HepG2 (cell line): ENCODE measurements around the gene FGA. TPM values are rescaled to one million over a fixed set of nuclear protein-coding genes. Genes with fewer than 3 reads are reported as not detected.
A peak's percentile ranks its signal among the peaks of the same experiment; 100 is the strongest.

ENCODE experiments used
- ATAC-seq: fragments of 200-7000 bp; cut with Tn5 transposase; 3 replicates; pipeline ENCODE4 v1.9.1; 2020; ENCODE audit warnings: mild to moderate bottlenecking, moderate library complexity
- BruUV-seq: library from RNA; stranded (reverse); fragments of 400-500 nt; replicated peaks from 2 replicates; lab custom pipeline; 2021; lab: Mats Ljungman, UMichigan
- CTCF ChIA-PET: fragments of 300-600 bp; formaldehyde crosslinking; extraction: SDS; loops from one replicate; lab custom pipeline; 2021; ENCODE audit warnings: low total read pairs, inconsistent platforms, low intra/inter-chr PET ratio; lab: Yijun Ruan, JAX
- POLR2A ChIA-PET: fragments of 350-600 bp; sonication (Branson Sonifier 250); formaldehyde crosslinking; loops from one replicate; lab custom pipeline; 2020; ENCODE audit warnings: antibody characterized with exemption, inconsistent platforms; lab: Yijun Ruan, JAX
- DNase-seq: peaks from one replicate; pipeline ENCODE4 v3.0.0-alpha.2; 2015; ENCODE audit warnings: low spot score
- FAIRE-seq: peaks from 3 replicates; lab custom pipeline; 2011; peaks lifted over from hg19 to GRCh38; lab: Jason Lieb, UNC
- H2AFZ ChIP-seq: one replicate; pipeline ENCODE4 v1.6.1; 2011; ENCODE audit warnings: low read length, inconsistent platforms
- H3K27ac ChIP-seq: fragments of 300-600 bp; 3 replicates; pipeline ENCODE4 v1.8.0; 2011; ENCODE audit warnings: mixed run types, mild to moderate bottlenecking, mixed read lengths, low read length, inconsistent platforms; ENCODE audit not compliant: insufficient read depth; ENCODE audit errors: extremely low read length
- H3K27me3 ChIP-seq, 2 experiments: fragments of 200-600 bp in 1 of 2; 2 replicates in 1 of 2; 3 replicates in 1 of 2; pipeline versions ENCODE4 v1.6.0 to v1.8.0; 2011; ENCODE audit warnings: low read length in 2 of 2, mild to moderate bottlenecking in 2 of 2, moderate library complexity in 2 of 2, inconsistent platforms in 1 of 2; ENCODE audit not compliant: insufficient read depth in 2 of 2, control insufficient read depth in 1 of 2
- H3K36me3 ChIP-seq, 2 experiments: fragments of 200-600 bp in 1 of 2; replicated peaks in 1 of 2; 2 replicates in 1 of 2; 3 replicates in 1 of 2; pipeline versions ENCODE4 v1.5.1 to v1.8.0; 2011; ENCODE audit warnings: low read length in 2 of 2, inconsistent platforms in 1 of 2; ENCODE audit not compliant: insufficient read depth in 2 of 2, control insufficient read depth in 1 of 2
- H3K4me1 ChIP-seq: 2 replicates; pipeline ENCODE4 v1.5.1; 2012; ENCODE audit warnings: low read length, inconsistent platforms; ENCODE audit not compliant: insufficient read depth
- H3K4me2 ChIP-seq: 2 replicates; pipeline ENCODE4 v1.6.0; 2011; ENCODE audit warnings: low read depth, low read length, inconsistent platforms
- H3K4me3 ChIP-seq, 3 experiments: fragments of 200-600 bp in 1 of 3; sonication (generic), shearing (Covaris generic) in 1 of 3; replicated peaks in 1 of 3; 2 replicates each; pipeline ENCODE4 v1.5.1; 2011 to 2016; ENCODE audit warnings: low read length in 3 of 3, inconsistent platforms in 2 of 3, low read depth in 2 of 3, mild to moderate bottlenecking in 2 of 3, control low read depth in 1 of 3, mixed read lengths in 1 of 3; ENCODE audit not compliant: insufficient read depth in 1 of 3
- H3K79me2 ChIP-seq: one replicate; pipeline ENCODE4 v1.6.1; 2011; ENCODE audit warnings: low read length, inconsistent platforms; ENCODE audit not compliant: insufficient read depth
- H3K9ac ChIP-seq: 2 replicates; pipeline ENCODE4 v1.6.0; 2011; ENCODE audit warnings: mild to moderate bottlenecking, low read depth, low read length, inconsistent platforms; ENCODE audit not compliant: insufficient read depth
- H3K9me3 ChIP-seq: 2 replicates; pipeline ENCODE4 v1.5.1; 2012; ENCODE audit warnings: mild to moderate bottlenecking, low read length
- H4K20me1 ChIP-seq: 2 replicates; pipeline ENCODE4 v1.6.0; 2011; ENCODE audit warnings: inconsistent platforms, mild to moderate bottlenecking, low read length, moderate library complexity; ENCODE audit not compliant: insufficient read depth
- AHDC1 ChIP-seq: sonication (generic); formaldehyde crosslinking; IDR thresholded peaks from 2 replicates; pipeline ENCODE4 v1.5.1; 2020; ENCODE audit warnings: mild to moderate bottlenecking, missing genetic modification reagents, borderline replicate concordance
- CSRNP2 ChIP-seq: sonication (generic); formaldehyde crosslinking; conservative IDR thresholded peaks from 2 replicates; pipeline ENCODE4 v1.8.0; 2022; ENCODE audit warnings: low read depth, missing genetic modification reagents
- HIC2 ChIP-seq: sonication (generic); formaldehyde crosslinking; IDR thresholded peaks from 2 replicates; pipeline ENCODE4 v1.9.0; 2022; ENCODE audit warnings: low read depth, missing genetic modification reagents
- IRF2 ChIP-seq: IDR thresholded peaks from 2 replicates; pipeline ENCODE4 v1.6.1; 2018; ENCODE audit warnings: missing genetic modification reagents, missing compliant biosample characterization
- MLX ChIP-seq: IDR thresholded peaks from 2 replicates; pipeline ENCODE4 v1.6.1; 2016
- MTF2 ChIP-seq: sonication (generic); formaldehyde crosslinking; IDR thresholded peaks from 2 replicates; pipeline ENCODE4 v1.5.0; 2020; ENCODE audit warnings: missing genetic modification reagents, borderline replicate concordance
- MYC ChIP-seq: sonication (generic); formaldehyde crosslinking; IDR thresholded peaks from 2 replicates; pipeline ENCODE4 v1.9.0; 2021; ENCODE audit warnings: missing genetic modification reagents, borderline replicate concordance
- MYNN ChIP-seq: sonication (generic); formaldehyde crosslinking; IDR thresholded peaks from 2 replicates; pipeline ENCODE4 v1.4.0; 2020; ENCODE audit warnings: mild to moderate bottlenecking, low read depth, missing genetic modification reagents
- NFIB ChIP-seq: sonication (generic); formaldehyde crosslinking; IDR thresholded peaks from 2 replicates; pipeline ENCODE4 v1.9.0; 2021; ENCODE audit warnings: missing genetic modification reagents, mild to moderate bottlenecking, borderline replicate concordance
- PREB ChIP-seq: sonication (generic); formaldehyde crosslinking; IDR thresholded peaks from 2 replicates; pipeline ENCODE4 v1.4.0; 2020; ENCODE audit warnings: missing genetic modification reagents
- ZNF121 ChIP-seq: sonication (generic); formaldehyde crosslinking; IDR thresholded peaks from 2 replicates; pipeline ENCODE4 v1.5.0; 2020; ENCODE audit warnings: mild to moderate bottlenecking, missing genetic modification reagents
- ZNF431 ChIP-seq: sonication (generic); formaldehyde crosslinking; IDR thresholded peaks from 2 replicates; pipeline ENCODE4 v1.9.0; 2022; ENCODE audit warnings: missing genetic modification reagents, low read depth, mild to moderate bottlenecking, borderline replicate concordance
- WGBS: methylation state at CpG from one replicate; pipeline ENCODE4 v1.1.6; 2017; ENCODE audit warnings: low lambda C conversion rate; 5-methylcytosine and 5-hydroxymethylcytosine counted together
- in situ Hi-C: cut with HindIII; loops from 2 replicates; pipeline ENCODE4 v1.10.0; 2017; ENCODE audit warnings: low pct_unique_long_range_greater_than_20kb; ENCODE audit not compliant: extremely low pct_ligation_motif_present
- intact Hi-C: fragments of 100-400 bp; cut with micrococcal nuclease; formaldehyde crosslinking; loops from one replicate; pipeline ENCODE4 v1.10.0; 2022; ENCODE audit not compliant: unreplicated experiment
- polyA plus RNA-seq, 8 experiments: library from polyadenylated mRNA; depleted of rRNA in 3 of 8; stranded (reverse) in 7 of 8; unstranded in 1 of 8; fragments of >200 nt; fragmentation: Illumina TruSeq in 4 of 8; extraction: Trizol in 4 of 8; gene quantifications; 2 replicates each; pipeline versions ENCODE4 v1.2.1 to v1.2.3, GENCODE V29; 2011 to 2016; ENCODE audit warnings: low read depth in 4 of 8, missing spikeins in 1 of 8, mixed read lengths in 1 of 8; ENCODE audit not compliant: insufficient read depth in 1 of 8
- total RNA-seq, 5 experiments: library from RNA; depleted of rRNA; stranded (reverse); fragments of >200 nt; fragmentation: Illumina TruSeq; extraction: Trizol; gene quantifications; 2 replicates each; pipeline ENCODE4 v1.2.3, GENCODE V29; 2016; ENCODE audit warnings: low read depth in 1 of 5

The FGA gene
- total and polyA plus RNA-seq, 2 of the 13 experiments (the other 11 are each of a cell fraction or from before 2014, with no cell fraction given) = 640 to 1,523 TPM

- FAIRE-seq = peak; percentile 92
- Histone ChIP-seq H3K27me3 (no peaks in the 10 kb centered on the region), H3K4me3 (peak overlapping the region in 2 of 3 experiments; percentile 8 to 37; a peak in 1 of 6 replicates), H4K20me1 (no peaks in the 10 kb centered on the region), H3K27ac (peak overlapping the region; percentile 71), H3K4me2 (peak overlapping the region; percentile 70), H3K36me3 (no peaks in the 10 kb centered on the region), H3K9me3 (no peaks in the 10 kb centered on the region), H3K4me1 (peaks cover 38% of the 10 kb centered on the region), H2AFZ (no peak overlapping the region), H3K9ac (peak overlapping the region; percentile 37), H3K79me2 (no peaks in the 10 kb centered on the region)
- POLR2A ChIA-PET = interaction anchor here (0.8 to 3.3 kb wide), 14 partner anchors 9 to 41 kb away, joined by 3 to 32 read pairs (median 11); partner anchors contain the start of genes FGA, FGB, FGG and PLRG1
- ATAC-seq = peak; percentile 96
- BruUV-seq = no TSS peak
- intact Hi-C loops = loop anchor here (1.0 to 2.0 kb wide), 3 partner anchors 13 to 40 kb away; partner anchors contain the start of gene FGA
- CTCF ChIA-PET = interaction anchor here (1.3 kb wide), 1 partner anchor 17 kb away, joined by 4 read pairs; no protein-coding TSS in a partner anchor
- in situ Hi-C loops = no loop called here
- whole genome bisulfite sequencing = 0% methylated on average over 2 of the region's 2 CpGs
- peak; percentile 94 for DNase-seq
- TF ChIP-seq CSRNP2 (CRISPR knock-in tag) (no peak), ZNF431 (CRISPR knock-in tag) (no peak), ZNF121 (no peak), MTF2 (CRISPR knock-in tag) (no peak), PREB (CRISPR knock-in tag) (no peak), NFIB (CRISPR knock-in tag) (no peak), IRF2 (CRISPR knock-in tag) (peak; percentile 66; the same call in 1 of the 2 replicates), MYC (CRISPR knock-in tag) (no peak), AHDC1 (CRISPR knock-in tag) (peak; percentile 88), HIC2 (CRISPR knock-in tag) (no peak), MLX (CRISPR knock-in tag) (no peak), MYNN (CRISPR knock-in tag) (no peak)
Observed at GRCh38 chr4:154577324-154577723, 13.2 kb downstream of the FGA start.
